Left kidney (tissue), 2 donors: ENCODE data around the gene KLK10. TPM values are rescaled to one million over a fixed set of nuclear protein-coding genes. Genes with fewer than 3 reads are reported as not detected.

ENCODE experiments used
- DNase-seq: peaks from one replicate; pipeline ENCODE4 v3.0.0-alpha.2; 2013
- polyA plus RNA-seq: library from polyadenylated mRNA; unstranded; fragments of 120-200 nt; gene quantifications from one replicate; pipeline ENCODE4 v1.2.1, GENCODE V29; 2013; ENCODE audit not compliant: insufficient read length

KLK10 gene
- polyA plus RNA-seq, 1 donor, result 0.17 TPM

GRCh38 chr19:50967929-50968715 lies 51.4 kb downstream of the KLK10 start:
- DNase-seq, result no peak

- no peak for DNase-seq
These were observed 55.2 kb downstream of the KLK10 start for GRCh38 chr19:50964266-50964665.

GRCh38 chr19:50963381-50963780 lies 56.1 kb downstream of the KLK10 start:
- no peak for DNase-seq

Other genes with a start within 250 kb of the KLK10 start
- not detected for gene GPR32, start 249.2 kb downstream of the KLK10 start, polyA plus RNA-seq
- 0.23 TPM for gene ACP4, start 229.3 kb downstream of the KLK10 start, polyA plus RNA-seq
- gene KLK1, start 195.9 kb downstream of the KLK10 start, polyA plus RNA-seq, result 0.96 TPM
- gene KLK15, start 186.1 kb downstream of the KLK10 start, polyA plus RNA-seq, result not detected
- 0.68 TPM for gene KLK3, start 164.8 kb downstream of the KLK10 start, polyA plus RNA-seq
- gene KLK2, start 146.3 kb downstream of the KLK10 start, polyA plus RNA-seq, result 0.27 TPM
- gene KLK4, start 108.3 kb downstream of the KLK10 start, polyA plus RNA-seq, result not detected
- 1.2 TPM for gene KLK5, start 66.7 kb downstream of the KLK10 start, polyA plus RNA-seq
- 28.0 TPM for gene KLK6, start 50.1 kb downstream of the KLK10 start, polyA plus RNA-seq
- 4.6 TPM for gene KLK7, start 35.8 kb downstream of the KLK10 start, polyA plus RNA-seq
- gene KLK8, start 18.1 kb downstream of the KLK10 start, polyA plus RNA-seq, result 3.9 TPM
- gene KLK11, start 6.9 kb upstream of the KLK10 start, polyA plus RNA-seq, result 0.15 TPM
- gene KLK12, start 15.3 kb upstream of the KLK10 start, polyA plus RNA-seq, result not detected
- 0.76 TPM for gene KLK13, start 45.4 kb upstream of the KLK10 start, polyA plus RNA-seq
- 0.45 TPM for gene KLK14, start 63.2 kb upstream of the KLK10 start, polyA plus RNA-seq
- 1.8 TPM for gene CTU1, start 88.7 kb upstream of the KLK10 start, polyA plus RNA-seq
- gene SIGLEC9, start 105.2 kb upstream of the KLK10 start, polyA plus RNA-seq, result 1.4 TPM
- gene SIGLEC7, start 122.6 kb upstream of the KLK10 start, polyA plus RNA-seq, result not detected
- gene CD33, start 205.4 kb upstream of the KLK10 start, polyA plus RNA-seq, result 3.0 TPM
- gene SIGLECL1, start 231.4 kb upstream of the KLK10 start, polyA plus RNA-seq, result not detected